ENCODE measurements around the gene MED20.
A peak's percentile ranks its signal among the peaks of the same experiment; 100 is the strongest.

MED20 gene

GRCh38 chr6:41940759-41941279 is 19.9 kb upstream of the MED20 start:
- peak; percentile 59 for DNase-seq

- peak; percentile 28 for DNase-seq
Observed at GRCh38 chr6:41939848-41940758, 19.2 kb upstream of the MED20 start.

GRCh38 chr6:41939176-41939847 is 18.4 kb upstream of the MED20 start:
- peak; percentile 30 for DNase-seq

GRCh38 chr6:41938590-41939175 is 17.7 kb upstream of the MED20 start:
- DNase-seq, result peak; percentile 23

- peak; percentile 57 for DNase-seq
Observed at GRCh38 chr6:41937861-41938574, 17.1 kb upstream of the MED20 start.

GRCh38 chr6:41937472-41937860 is 16.5 kb upstream of the MED20 start:
- no peak for DNase-seq

- DNase-seq, result peak; percentile 67
Observed at GRCh38 chr6:41936073-41936837, 15.3 kb upstream of the MED20 start.

- no peak for DNase-seq
Observed at GRCh38 chr6:41935685-41936072, 14.7 kb upstream of the MED20 start.

GRCh38 chr6:41935193-41935574 is 14.2 kb upstream of the MED20 start:
- no peak for DNase-seq

- DNase-seq, result no peak
Observed at GRCh38 chr6:41934278-41935192, 13.6 kb upstream of the MED20 start.

- no peak for DNase-seq
Observed at GRCh38 chr6:41932378-41932777, 11.4 kb upstream of the MED20 start.

- DNase-seq, result no peak
Observed at GRCh38 chr6:41931792-41932191, 10.9 kb upstream of the MED20 start.

- no peak for DNase-seq
Observed at GRCh38 chr6:41929924-41930323, 9.0 kb upstream of the MED20 start.

- no peak for DNase-seq
Observed at GRCh38 chr6:41927253-41927652, 6.3 kb upstream of the MED20 start.

- no peak for DNase-seq
Observed at GRCh38 chr6:41922154-41922553, 1.2 kb upstream of the MED20 start.

- DNase-seq, result no peak
Observed at GRCh38 chr6:41921712-41921998, 716 bp upstream of the MED20 start.

GRCh38 chr6:41917528-41917927 is 3.4 kb downstream of the MED20 start:
- no peak for DNase-seq

GRCh38 chr6:41914869-41915530 is 5.9 kb downstream of the MED20 start:
- DNase-seq, result no peak

- no peak for DNase-seq
Observed at GRCh38 chr6:41914343-41914742, 6.6 kb downstream of the MED20 start.

- no peak for DNase-seq
Observed at GRCh38 chr6:41909727-41910126, 11.2 kb downstream of the MED20 start.
